Fibroblast of pulmonary artery (primary cell): Measurements from ENCODE around the gene KLK12.

Experiments
- DNase-seq: peaks from one replicate; pipeline ENCODE4 v3.0.0-alpha.2; 2010; ENCODE audit warnings: low read depth
- H3K4me3 ChIP-seq: replicated peaks from 2 replicates; pipeline ENCODE4 v1.5.1; 2011; ENCODE audit warnings: low read depth, mild to moderate bottlenecking, control low read depth, low read length, moderate library complexity
- CTCF ChIP-seq: IDR thresholded peaks from 2 replicates; pipeline ENCODE4 v1.5.1; 2011; ENCODE audit warnings: mild to moderate bottlenecking, control low read depth, low read length, inconsistent platforms; ENCODE audit errors: missing control alignments

The KLK12 gene, protein sequence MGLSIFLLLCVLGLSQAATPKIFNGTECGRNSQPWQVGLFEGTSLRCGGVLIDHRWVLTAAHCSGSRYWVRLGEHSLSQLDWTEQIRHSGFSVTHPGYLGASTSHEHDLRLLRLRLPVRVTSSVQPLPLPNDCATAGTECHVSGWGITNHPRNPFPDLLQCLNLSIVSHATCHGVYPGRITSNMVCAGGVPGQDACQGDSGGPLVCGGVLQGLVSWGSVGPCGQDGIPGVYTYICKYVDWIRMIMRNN

DNA sequence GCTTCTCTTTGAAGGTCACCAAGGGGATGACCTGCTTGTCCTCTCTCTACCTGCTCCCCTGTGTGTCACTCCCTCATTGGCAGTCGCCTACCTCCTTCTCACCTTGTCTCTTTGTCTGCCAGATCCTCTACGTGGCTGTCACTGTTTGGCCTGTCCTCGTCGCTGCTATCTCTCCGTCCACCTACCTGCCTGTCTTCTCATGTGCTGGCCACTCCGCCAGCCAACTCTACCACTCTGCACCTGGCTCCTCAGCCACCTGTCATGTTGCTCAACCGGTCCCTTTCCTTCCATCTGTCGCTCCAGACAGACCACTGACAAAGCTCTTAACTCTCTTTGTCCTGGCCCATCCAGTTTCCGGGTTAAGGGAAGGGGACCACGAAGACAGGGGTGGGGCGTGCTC is at the start of gene KLK12:
KLK12 (minus strand) TSS at position 299 of the 400 bp plus-strand sequence. CDS start 381 bp downstream, outside the sequence.
- no peak for DNase-seq
- TF ChIP-seq CTCF, result no peak
- H3K4me3 ChIP-seq, result no peak within 1 kb of the TSS

DNA sequence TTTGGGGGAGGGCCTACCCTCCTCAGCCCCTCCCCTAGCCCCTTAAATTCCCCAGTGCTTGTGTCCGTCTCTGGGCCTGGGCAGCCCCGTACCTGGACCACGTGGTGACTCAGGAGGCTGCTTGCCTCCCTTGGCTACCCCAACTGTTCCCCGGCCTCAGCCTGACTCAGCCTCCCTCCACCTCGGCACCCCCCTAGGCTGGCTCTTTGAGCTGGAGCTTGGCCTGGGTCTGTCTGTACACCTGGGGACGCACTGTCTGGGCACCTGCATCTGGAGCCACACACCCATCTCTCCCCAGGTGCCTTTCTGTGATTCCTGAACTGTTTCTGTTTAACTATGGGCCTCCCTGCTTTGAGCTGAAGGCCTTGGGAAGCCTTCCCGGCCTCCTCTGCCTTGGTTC is 49.7 kb upstream of the KLK12 start:
- no peak for DNase-seq
- no peak for TF ChIP-seq CTCF
- no peak overlapping the region for H3K4me3 ChIP-seq

- no peak for TF ChIP-seq CTCF
- no peak for DNase-seq
- H3K4me3 ChIP-seq, result no peak overlapping the region
Measured at GRCh38 chr19:51083783-51084182, 49.0 kb upstream of the KLK12 start.

- TF ChIP-seq CTCF, result no peak
- H3K4me3 ChIP-seq, result no peak overlapping the region
- no peak for DNase-seq
Measured at GRCh38 chr19:51083181-51083580, 48.4 kb upstream of the KLK12 start.

DNA sequence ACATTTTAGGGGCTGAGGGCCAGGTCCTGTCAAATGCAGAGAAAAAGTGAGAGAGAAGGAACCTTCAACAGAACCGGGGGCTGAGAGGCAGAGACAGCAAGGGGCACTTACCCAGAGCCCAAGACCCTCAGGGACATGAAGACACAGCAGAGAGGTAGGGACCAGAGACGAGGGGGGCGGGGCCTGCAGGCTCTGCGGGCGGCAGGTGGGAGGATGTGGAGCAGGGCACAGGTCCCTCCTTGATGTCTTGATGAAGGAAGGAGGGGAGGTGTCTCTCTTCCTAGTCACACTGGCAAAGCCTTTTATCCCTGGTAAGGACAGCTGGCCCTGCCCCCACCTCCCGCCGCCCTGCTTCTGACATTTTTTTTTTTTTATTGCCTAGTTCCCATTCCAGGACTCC is 47.8 kb upstream of the KLK12 start, which contains the start of gene KLK14:
KLK14 (minus strand) TSS at position 277 of the 400 bp plus-strand sequence; CDS start at position 4, 273 bp downstream.
- TF ChIP-seq CTCF, result no peak

GRCh38 chr19:51081476-51081875 is 46.7 kb upstream of the KLK12 start:
- no peak for DNase-seq
- H3K4me3 ChIP-seq, result no peak overlapping the region
- no peak for TF ChIP-seq CTCF

More for the DNA sequence above, 47.8 kb upstream of the KLK12 start, which contains the start of gene KLK14:
- DNase-seq, result no peak
- no peak within 1 kb of the TSS for H3K4me3 ChIP-seq
